K562 (cell line): ENCODE results near the gene OR2T8. TPM values are rescaled to one million over a fixed set of nuclear protein-coding genes. Genes with fewer than 3 reads are reported as not detected.

Experiments
- BRF1 ChIP-seq: IDR thresholded peaks from 3 replicates; pipeline ENCODE4 v1.6.1; 2011; ENCODE audit warnings: borderline replicate concordance, mild to moderate bottlenecking; ENCODE audit not compliant: insufficient read length; ENCODE audit errors: extremely low read depth
- CCAR2 ChIP-seq: fragments of 200-400 bp; formaldehyde crosslinking; IDR thresholded peaks from 2 replicates; pipeline ENCODE4 v1.6.1; 2017; ENCODE audit warnings: mild to moderate bottlenecking, low read depth, low read length
- ELF1 ChIP-seq: fragments of 200-800 bp; sonication (Bioruptor generic); IDR thresholded peaks from 2 replicates; pipeline ENCODE4 v1.6.1; 2016; ENCODE audit warnings: missing genetic modification characterization, missing compliant biosample characterization
- ETV1 ChIP-seq: fragments of 450-650 bp; conservative IDR thresholded peaks from 2 replicates; pipeline ENCODE4 v1.6.1; 2016; ENCODE audit warnings: missing genetic modification characterization, control low read depth, low read depth, missing compliant biosample characterization
- FOXA3 ChIP-seq, 2 experiments: fragments of 450-650 bp in 1 of 2; sonication (generic) in 1 of 2; formaldehyde crosslinking; IDR thresholded peaks in 1 of 2; conservative IDR thresholded peaks in 1 of 2; 2 replicates each; pipeline versions ENCODE4 v1.4.0 to v1.8.0; 2020 to 2022; ENCODE audit warnings: mild to moderate bottlenecking in 2 of 2, missing genetic modification reagents in 1 of 2
- KLF10 ChIP-seq: fragments of 250-450 bp; sonication (Bioruptor Pico); IDR thresholded peaks from 2 replicates; pipeline ENCODE4 v1.6.1; 2021; ENCODE audit warnings: matching md5 sums
- KLF16 ChIP-seq: IDR thresholded peaks from 2 replicates; pipeline ENCODE4 v1.6.1; 2016; ENCODE audit warnings: antibody characterized with exemption
- NBN ChIP-seq: fragments of 450-650 bp; IDR thresholded peaks from 2 replicates; pipeline ENCODE4 v1.6.1; 2016; ENCODE audit warnings: low read depth, mild to moderate bottlenecking
- NFXL1 ChIP-seq: fragments of 450-650 bp; formaldehyde crosslinking; IDR thresholded peaks from 2 replicates; pipeline ENCODE4 v1.4.0; 2021; ENCODE audit warnings: mild to moderate bottlenecking
- PBX2 ChIP-seq, 2 experiments: IDR thresholded peaks in 1 of 2; conservative IDR thresholded peaks in 1 of 2; 2 replicates each; pipeline ENCODE4 v1.6.1; 2016; ENCODE audit warnings: low read depth in 2 of 2, mild to moderate bottlenecking in 1 of 2, missing compliant biosample characterization in 1 of 2, missing genetic modification characterization in 1 of 2, moderate library complexity in 1 of 2
- RBM17 ChIP-seq: fragments of 200-400 bp; formaldehyde crosslinking; IDR thresholded peaks from 2 replicates; pipeline ENCODE4 v1.6.1; 2017; ENCODE audit warnings: low read depth, mild to moderate bottlenecking, low read length, borderline replicate concordance
- SREBF2 ChIP-seq: sonication (generic); formaldehyde crosslinking; IDR thresholded peaks from 2 replicates; pipeline ENCODE4 v1.4.0; 2020; ENCODE audit warnings: mild to moderate bottlenecking, missing genetic modification reagents
- TFAP4 ChIP-seq: sonication (generic); formaldehyde crosslinking; IDR thresholded peaks from 2 replicates; pipeline ENCODE4 v1.8.0; 2022; ENCODE audit warnings: missing genetic modification reagents, mild to moderate bottlenecking, moderate library complexity, borderline replicate concordance
- TGIF2 ChIP-seq: sonication (generic); formaldehyde crosslinking; IDR thresholded peaks from 2 replicates; pipeline ENCODE4 v1.8.1; 2022; ENCODE audit warnings: mild to moderate bottlenecking, missing genetic modification reagents, moderate library complexity
- ZBTB12 ChIP-seq: fragments of 250-450 bp; sonication (Bioruptor Pico); IDR thresholded peaks from 2 replicates; pipeline ENCODE4 v1.4.0; 2020
- ZNF133 ChIP-seq: fragments of 250-450 bp; sonication (Bioruptor Pico); IDR thresholded peaks from 2 replicates; pipeline ENCODE4 v1.4.0; 2020; ENCODE audit warnings: mild to moderate bottlenecking
- ZNF280B ChIP-seq: fragments of 250-450 bp; sonication (Bioruptor Pico); IDR thresholded peaks from 2 replicates; pipeline ENCODE4 v1.5.1; 2021; ENCODE audit warnings: mild to moderate bottlenecking
- ZNF324 ChIP-seq: fragments of 250-450 bp; sonication (Bioruptor Pico); IDR thresholded peaks from 2 replicates; pipeline ENCODE4 v1.4.0; 2020; ENCODE audit warnings: mild to moderate bottlenecking
- ZNF395 ChIP-seq: fragments of 200-800 bp; sonication (Bioruptor generic); IDR thresholded peaks from 2 replicates; pipeline ENCODE4 v1.6.1; 2017; ENCODE audit warnings: missing genetic modification characterization, missing compliant biosample characterization
- ZNF586 ChIP-seq: fragments of 450-650 bp; formaldehyde crosslinking; conservative IDR thresholded peaks from 2 replicates; pipeline ENCODE4 v1.4.0; 2020; ENCODE audit warnings: mild to moderate bottlenecking, moderate library complexity
- polyA plus RNA-seq, 8 experiments: library from polyadenylated mRNA; depleted of rRNA in 4 of 8; stranded (reverse) in 5 of 8; unstranded in 3 of 8; fragments of >200 nt; fragmentation: Nextera tagmentation in 2 of 8; fragmentation: Illumina TruSeq in 1 of 8; extraction: Ambion mirVana in 2 of 8; extraction: Trizol in 1 of 8; gene quantifications; 2 replicates each; pipeline versions ENCODE4 v1.2.1 to v1.2.3, GENCODE V29; 2011 to 2014; ENCODE audit warnings: inconsistent platforms in 1 of 8, missing spikeins in 1 of 8
- total RNA-seq, 7 experiments: library from RNA; depleted of rRNA in 6 of 7; stranded (reverse); fragments of >200 nt in 6 of 7; fragmentation: Illumina TruSeq in 2 of 7; extraction: Trizol in 2 of 7; gene quantifications; 2 replicates each; pipeline versions ENCODE4 v1.2.1 to v1.2.3, GENCODE V29; 2011 to 2021; ENCODE audit warnings: low replicate concordance in 1 of 7

OR2T8 gene
- total and polyA plus RNA-seq, 9 of the 15 experiments (the other 6 are each of a cell fraction or from before 2014, with no cell fraction given) = 0.08 to 0.46 (median 0.31) TPM; not detected in 3

DNA sequence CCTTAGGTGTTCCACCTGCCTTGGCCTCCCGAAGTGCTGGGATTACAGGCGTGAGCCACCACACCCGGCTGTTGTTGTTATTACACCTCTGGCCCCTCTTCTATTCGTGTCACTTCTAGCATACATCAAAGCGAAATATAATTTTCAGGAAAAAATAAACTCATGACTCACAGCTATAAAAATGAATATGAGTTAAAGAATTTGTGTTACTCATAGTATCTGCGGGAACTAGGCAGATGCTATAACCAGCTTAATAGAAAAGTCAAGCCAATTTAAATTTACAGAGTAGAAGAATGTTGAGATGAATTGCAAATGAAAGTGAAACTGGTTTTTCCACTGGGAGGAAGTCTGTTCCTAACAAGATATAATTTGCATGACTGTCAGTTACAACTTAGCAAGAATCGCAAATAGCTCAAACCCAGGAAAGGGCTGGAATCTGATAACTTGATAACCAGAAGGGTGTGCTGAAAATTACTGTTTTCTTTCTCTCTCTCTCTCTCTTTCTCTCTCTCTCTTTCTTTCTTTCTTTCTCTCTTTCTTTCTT, 13.5 kb upstream of the OR2T8 start (continued):
- TF ChIP-seq ZNF395 (CRISPR knock-in tag) (no peak), SREBF2 (CRISPR knock-in tag) (no peak), FOXA3 (CRISPR knock-in tag; conservative IDR thresholded peaks at IDR 0.05 in 1 of 2, IDR thresholded peaks at IDR 0.05 in 1 of 2) (no peak), CCAR2 (no peak), BRF1 (no peak), ZNF280B (CRISPR knock-in tag) (no peak), NFXL1 (CRISPR knock-in tag) (no peak), KLF16 (no peak), TFAP4 (no peak), PBX2 (CRISPR knock-in tag; IDR thresholded peaks at IDR 0.05; ENCODE audit: low read depth) (no peak), PBX2 (tag; conservative IDR thresholded peaks at IDR 0.05; ENCODE audit: low read depth) (peak; percentile 74), NBN (no peak), ZNF586 (CRISPR knock-in tag) (no peak), ELF1 (0 out of 2 replicates have a peak, but pooled peaks have one; percentile 47), ZNF133 (CRISPR knock-in tag) (no peak), TGIF2 (CRISPR knock-in tag) (no peak), ZBTB12 (CRISPR knock-in tag) (no peak), ZNF324 (no peak), KLF10 (CRISPR knock-in tag) (no peak), ETV1 (tag) (peak; percentile 67; the same call in 1 of the 2 replicates), RBM17 (no peak)
